BLaER1 treated with 17β-estradiol and CSF1 and Interleukin-3, amounts not matched to agents 10 nM and 100 nM (cell line): ENCODE measurements around the gene OR10H1.
"Not testable (repeated sequence)": the region's sequence is repeated elsewhere in the genome, so short reads cannot be mapped to it uniquely, and the experiment has no call there.

Source experiments
- H3K27ac ChIP-seq, 11 experiments: shearing (Covaris generic); formaldehyde crosslinking; 2 replicates each; pipeline ENCODE4 v1.8.1; 2022
- H3K27me3 ChIP-seq, 11 experiments: shearing (Covaris generic); formaldehyde crosslinking; 2 replicates each; pipeline ENCODE4 v1.8.1; 2022
- H3K36me3 ChIP-seq, 11 experiments: shearing (Covaris generic); formaldehyde crosslinking; 2 replicates each; pipeline ENCODE4 v1.8.1; 2022
- H3K4me1 ChIP-seq, 10 experiments: shearing (Covaris generic); formaldehyde crosslinking; 2 replicates each; pipeline ENCODE4 v1.8.1; 2022
- H3K4me2 ChIP-seq, 11 experiments: shearing (Covaris generic); formaldehyde crosslinking; 2 replicates each; pipeline ENCODE4 v1.8.1; 2022
- H3K4me3 ChIP-seq, 10 experiments: shearing (Covaris generic); formaldehyde crosslinking; 2 replicates each; pipeline ENCODE4 v1.8.1; 2022
- H3K9ac ChIP-seq, 11 experiments: shearing (Covaris generic); formaldehyde crosslinking; 2 replicates each; pipeline ENCODE4 v1.8.1; 2022
- H3K9me3 ChIP-seq, 11 experiments: shearing (Covaris generic); formaldehyde crosslinking; replicated peaks in 1 of 11; 2 replicates each; pipeline ENCODE4 v1.8.1; 2022
- H4K20me1 ChIP-seq, 11 experiments: shearing (Covaris generic); formaldehyde crosslinking; 2 replicates each; pipeline ENCODE4 v1.8.1; 2022
- Cebpa-rat ChIP-seq, 11 experiments: shearing (Covaris generic); IDR thresholded peaks; 2 replicates each; pipeline ENCODE4 v1.8.1; 2022

Gene OR10H1

DNA sequence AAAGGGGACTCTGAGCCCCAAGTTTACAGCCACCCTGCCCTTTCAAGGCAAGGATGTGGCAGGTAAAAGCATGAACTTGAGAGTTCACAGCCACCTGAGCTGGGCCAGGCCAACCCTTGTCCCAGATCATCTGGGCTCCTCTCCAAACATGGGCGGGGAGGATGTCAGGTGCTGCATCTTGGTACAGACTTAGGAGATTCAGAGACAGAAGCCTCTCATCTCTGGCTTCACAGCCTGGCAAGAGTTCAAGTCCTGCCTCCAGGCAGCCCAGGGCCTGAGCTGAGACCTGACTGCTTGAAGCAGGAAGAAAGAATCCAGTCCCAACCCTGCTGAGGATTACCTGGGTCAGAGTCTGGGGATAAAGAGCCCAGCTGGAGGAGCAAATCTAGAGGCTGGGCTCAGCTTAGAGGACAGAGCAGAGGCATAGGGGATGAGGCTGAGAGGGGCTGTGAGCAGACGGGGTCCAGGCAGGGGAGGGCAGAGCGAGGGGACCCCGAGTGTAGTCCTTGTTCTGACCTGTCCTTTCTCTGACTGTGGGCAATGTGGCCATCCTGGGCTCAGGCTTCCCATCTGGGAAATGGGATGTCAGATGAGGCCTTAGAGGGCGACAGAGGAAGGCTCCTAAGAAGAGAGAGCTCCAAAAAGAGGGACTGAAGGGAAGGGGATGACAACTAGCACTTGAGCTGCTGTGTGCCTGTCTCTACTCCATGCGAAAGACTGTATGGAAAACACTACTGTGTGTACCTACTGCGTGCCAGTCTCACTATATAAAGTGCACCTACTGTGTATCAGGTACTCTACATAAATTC, 34.6 kb downstream of the OR10H1 start:
- TF ChIP-seq Cebpa-rat (IDR thresholded peaks at IDR 0.05) = no peak
- H3K36me3 ChIP-seq = no peaks in the 10 kb centered on the region
- H3K4me3 ChIP-seq = no peak overlapping the region
- no peaks in the 10 kb centered on the region for H3K27me3 ChIP-seq
- no peak overlapping the region for H3K27ac ChIP-seq
- peaks cover 0 to 9% (median 0%) of the 10 kb centered on the region in 11 experiments; a peak in 2 of 22 replicates for H4K20me1 ChIP-seq
- no peak overlapping the region for H3K4me2 ChIP-seq
- peaks cover 11 to 15% (median 13%) of the 10 kb centered on the region in 10 experiments; a peak in 18 of 20 replicates for H3K4me1 ChIP-seq
- H3K9me3 ChIP-seq = no peaks in the 10 kb centered on the region
- no peak overlapping the region for H3K9ac ChIP-seq

DNA sequence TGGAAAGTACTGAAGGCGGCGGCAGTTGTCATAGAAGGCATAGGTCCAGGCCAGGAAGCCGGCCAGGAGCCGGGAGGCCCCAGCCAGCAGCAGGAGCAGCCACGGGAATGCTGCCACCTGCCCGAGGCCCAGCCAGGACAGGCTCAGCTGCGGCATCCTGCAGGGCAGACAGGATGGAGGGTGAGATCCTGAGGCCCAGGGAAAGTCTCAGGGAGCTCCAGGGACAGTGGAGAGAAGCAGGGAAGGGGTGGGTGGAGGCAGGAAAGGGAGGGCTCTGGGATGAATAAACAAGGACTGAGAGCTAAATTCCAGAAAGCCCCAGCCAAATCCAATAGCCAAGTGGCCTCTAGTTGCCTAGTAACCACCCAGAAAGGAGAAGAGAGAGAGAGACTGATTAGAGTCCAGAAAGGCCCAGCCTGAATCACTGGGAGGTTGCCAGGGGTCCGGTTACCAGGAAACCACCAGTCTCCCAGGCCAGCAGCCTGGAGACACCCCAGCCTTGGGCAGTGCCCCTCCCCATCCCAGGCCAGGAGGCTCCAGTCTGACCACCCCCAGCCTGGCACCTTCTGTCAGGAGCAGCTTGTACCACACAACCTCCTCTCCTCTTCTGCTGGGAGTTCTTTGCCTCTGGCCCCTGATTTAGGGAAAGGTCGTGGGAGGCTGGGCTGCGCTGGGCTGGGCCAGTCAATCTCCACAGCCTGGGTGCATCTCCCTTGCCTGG, 35.5 kb downstream of the OR10H1 start:
- TF ChIP-seq Cebpa-rat (IDR thresholded peaks at IDR 0.05) = no peak
- Histone ChIP-seq H3K27me3 (no peaks in the 10 kb centered on the region), H3K4me2 (no peak overlapping the region), H3K4me1 (peaks cover 11 to 15% (median 13%) of the 10 kb centered on the region in 10 experiments; a peak in 18 of 20 replicates), H3K9me3 (no peaks in the 10 kb centered on the region), H3K9ac (no peak overlapping the region), H3K36me3 (no peaks in the 10 kb centered on the region), H3K27ac (no peak overlapping the region), H3K4me3 (no peak overlapping the region), H4K20me1 (peaks cover 0 to 9% (median 0%) of the 10 kb centered on the region in 11 experiments; a peak in 2 of 22 replicates)

DNA sequence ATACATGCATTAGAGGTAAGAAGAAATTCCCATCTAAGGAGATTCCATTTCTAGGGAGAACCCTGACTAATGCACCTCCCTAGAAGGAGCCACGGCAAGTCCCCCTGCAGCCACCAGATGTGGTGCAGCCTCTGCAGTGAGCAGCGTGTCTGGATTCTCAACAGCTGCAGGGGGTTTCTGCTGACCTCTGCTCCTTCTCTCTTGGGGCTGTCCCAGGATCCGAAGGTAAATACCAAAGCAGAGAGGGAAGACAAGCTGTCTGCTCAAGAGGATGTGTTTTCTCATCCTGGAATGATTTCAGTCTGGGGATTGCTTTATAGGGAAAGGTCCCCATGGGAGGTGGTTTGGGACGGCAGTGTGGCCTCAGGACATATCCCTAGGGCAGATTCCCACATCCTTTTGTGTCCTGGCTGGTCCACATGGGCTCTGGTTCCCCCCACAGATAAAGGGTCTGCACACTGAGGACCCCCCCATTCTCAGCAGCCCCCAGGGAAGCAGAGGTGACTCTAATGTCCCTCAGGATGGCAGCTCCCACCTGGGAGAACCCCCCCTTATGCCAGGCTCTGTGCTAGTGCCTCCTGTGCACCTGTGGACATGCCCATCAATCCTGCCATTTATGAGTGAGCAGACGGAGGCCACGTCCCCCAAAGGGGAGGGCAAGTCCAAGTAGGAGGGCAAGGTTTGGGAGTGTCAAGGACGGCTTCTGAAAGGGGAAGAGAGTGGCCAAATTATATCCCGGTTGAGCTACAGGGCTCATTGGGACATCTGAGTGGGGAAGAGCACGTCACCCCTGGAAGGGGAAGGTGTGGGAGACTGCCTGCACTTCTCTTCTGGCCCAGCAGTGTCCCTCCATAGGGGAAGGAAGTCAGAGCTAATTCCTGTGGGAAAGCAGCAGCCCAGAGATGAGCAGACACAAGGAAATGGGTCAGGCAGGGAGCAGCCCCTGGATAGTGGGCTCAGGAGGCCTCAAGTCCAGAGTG, 38.2 kb downstream of the OR10H1 start:
- Histone ChIP-seq H3K27me3 (no peaks in the 10 kb centered on the region), H3K4me2 (no peak overlapping the region), H4K20me1 (peaks cover 0 to 9% (median 0%) of the 10 kb centered on the region in 11 experiments; a peak in 2 of 22 replicates), H3K27ac (no peak overlapping the region), H3K4me3 (no peak overlapping the region), H3K9ac (no peak overlapping the region), H3K36me3 (no peaks in the 10 kb centered on the region), H3K9me3 (no peaks in the 10 kb centered on the region), H3K4me1 (peaks cover 2 to 7% (median 4%) of the 10 kb centered on the region in 10 experiments; a peak in 18 of 20 replicates)
- no peak for TF ChIP-seq Cebpa-rat (IDR thresholded peaks at IDR 0.05)

DNA sequence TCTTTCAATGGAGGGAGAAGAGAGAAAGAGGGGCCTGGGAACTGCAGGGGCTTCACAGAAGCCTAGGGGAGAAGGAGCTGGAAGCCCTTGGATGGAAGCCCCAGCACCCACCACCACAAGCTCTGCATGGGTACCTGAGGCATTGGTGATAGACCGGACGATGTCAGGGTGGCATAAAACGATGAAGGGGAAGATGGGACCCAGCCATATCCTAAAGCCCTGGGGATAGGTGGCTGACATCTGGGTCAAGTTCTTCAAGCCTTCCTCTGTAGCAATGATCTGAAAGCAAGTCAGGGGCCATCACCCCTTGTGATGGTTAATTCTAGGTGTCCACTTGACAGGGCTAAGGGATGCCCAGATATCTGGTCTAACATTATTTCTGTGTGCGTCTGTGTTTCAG, 39.2 kb downstream of the OR10H1 start:
- peaks cover 0 to 9% (median 0%) of the 10 kb centered on the region in 11 experiments; a peak in 2 of 22 replicates for H4K20me1 ChIP-seq
- H3K4me3 ChIP-seq = no peak overlapping the region
- H3K36me3 ChIP-seq = no peaks in the 10 kb centered on the region
- H3K4me2 ChIP-seq = no peak overlapping the region
- H3K4me1 ChIP-seq = no peaks in the 10 kb centered on the region
- no peaks in the 10 kb centered on the region for H3K9me3 ChIP-seq
- H3K27me3 ChIP-seq = no peaks in the 10 kb centered on the region
- TF ChIP-seq Cebpa-rat (IDR thresholded peaks at IDR 0.05) = no peak
- no peak overlapping the region for H3K27ac ChIP-seq
- H3K9ac ChIP-seq = no peak overlapping the region

DNA sequence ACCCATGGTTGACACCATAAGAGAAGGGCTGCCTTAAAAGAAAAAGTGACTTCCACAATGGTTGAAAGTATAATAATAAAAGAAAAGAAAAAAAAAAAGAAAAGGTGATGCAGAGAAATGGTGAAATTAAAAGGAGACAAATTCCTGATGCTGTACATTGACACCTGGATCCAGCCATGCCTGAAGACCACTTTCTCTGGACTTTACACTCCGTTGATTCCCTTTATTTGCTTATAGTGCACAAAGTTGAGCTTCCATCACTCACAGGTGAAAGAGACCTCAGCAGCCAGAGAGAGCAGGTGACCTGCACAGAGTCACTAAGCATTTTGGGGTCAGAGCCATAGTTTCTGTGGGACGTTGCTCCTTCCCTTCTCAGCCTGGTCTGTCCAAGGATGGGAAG, 40.2 kb downstream of the OR10H1 start:
- no peak overlapping the region for H3K9ac ChIP-seq
- no peaks in the 10 kb centered on the region for H3K36me3 ChIP-seq
- H3K4me1 ChIP-seq = no peaks in the 10 kb centered on the region
- no peak overlapping the region for H3K4me3 ChIP-seq
- TF ChIP-seq Cebpa-rat (IDR thresholded peaks at IDR 0.05) = no peak
- H3K27me3 ChIP-seq = no peaks in the 10 kb centered on the region
- no peak overlapping the region for H3K4me2 ChIP-seq
- H3K27ac ChIP-seq = no peak overlapping the region
- H3K9me3 ChIP-seq = no peaks in the 10 kb centered on the region
- peaks cover 0 to 4% (median 0%) of the 10 kb centered on the region in 11 experiments; a peak in 1 of 22 replicates for H4K20me1 ChIP-seq

DNA sequence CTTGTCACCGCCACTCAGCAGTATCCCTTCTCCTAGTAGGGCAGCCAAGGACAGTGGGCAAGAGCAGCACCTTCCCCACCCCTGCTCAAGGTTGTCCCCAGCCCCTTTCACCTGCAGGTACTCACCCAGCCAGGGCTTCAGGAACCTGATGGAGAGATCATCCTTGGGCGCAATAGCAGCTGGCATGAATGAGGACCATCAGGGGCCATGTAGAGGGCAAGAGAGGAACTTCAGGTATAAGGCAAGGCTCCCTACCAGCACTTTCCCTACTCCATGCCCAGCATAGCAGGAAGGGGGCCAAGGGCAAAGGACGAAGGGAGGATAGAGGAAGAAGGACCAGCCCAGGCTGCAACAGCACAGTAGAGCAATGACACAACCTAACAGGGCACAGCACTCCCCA, 41.3 kb downstream of the OR10H1 start:
- H3K4me2 ChIP-seq, H3K36me3 ChIP-seq, H3K4me1 ChIP-seq, H4K20me1 ChIP-seq, H3K9me3 ChIP-seq, H3K27me3 ChIP-seq, H3K9ac ChIP-seq, H3K4me3 ChIP-seq, H3K27ac ChIP-seq: not testable (repeated sequence)

DNA sequence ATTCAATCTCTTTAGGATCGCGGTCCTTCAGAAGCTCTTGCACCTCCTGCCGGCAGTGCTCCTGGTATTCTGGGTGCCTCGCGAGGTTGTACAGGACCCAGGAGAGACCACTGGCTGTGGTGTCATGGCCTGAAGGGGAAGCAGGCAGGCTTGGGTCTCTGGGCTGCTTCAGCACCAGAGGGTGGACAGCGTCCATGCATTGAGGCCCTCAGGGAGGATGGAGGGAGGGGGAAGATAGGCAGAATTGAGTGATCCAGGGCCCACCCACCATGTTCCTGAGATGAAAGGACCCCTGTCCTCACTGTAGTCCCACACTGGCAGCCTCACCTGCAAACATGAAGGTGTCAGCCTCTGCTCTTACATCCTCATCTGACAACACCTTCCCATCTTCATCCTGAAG, 45.9 kb downstream of the OR10H1 start:
- no peaks in the 10 kb centered on the region for H3K4me1 ChIP-seq
- H3K27me3 ChIP-seq = no peaks in the 10 kb centered on the region
- no peak overlapping the region for H3K9ac ChIP-seq
- no peaks in the 10 kb centered on the region for H3K9me3 ChIP-seq
- H3K27ac ChIP-seq = no peak overlapping the region
- H3K36me3 ChIP-seq = no peaks in the 10 kb centered on the region
- H4K20me1 ChIP-seq = no peaks in the 10 kb centered on the region
- no peak for TF ChIP-seq Cebpa-rat (IDR thresholded peaks at IDR 0.05)
- H3K4me2 ChIP-seq = no peak overlapping the region
- no peak overlapping the region for H3K4me3 ChIP-seq

DNA sequence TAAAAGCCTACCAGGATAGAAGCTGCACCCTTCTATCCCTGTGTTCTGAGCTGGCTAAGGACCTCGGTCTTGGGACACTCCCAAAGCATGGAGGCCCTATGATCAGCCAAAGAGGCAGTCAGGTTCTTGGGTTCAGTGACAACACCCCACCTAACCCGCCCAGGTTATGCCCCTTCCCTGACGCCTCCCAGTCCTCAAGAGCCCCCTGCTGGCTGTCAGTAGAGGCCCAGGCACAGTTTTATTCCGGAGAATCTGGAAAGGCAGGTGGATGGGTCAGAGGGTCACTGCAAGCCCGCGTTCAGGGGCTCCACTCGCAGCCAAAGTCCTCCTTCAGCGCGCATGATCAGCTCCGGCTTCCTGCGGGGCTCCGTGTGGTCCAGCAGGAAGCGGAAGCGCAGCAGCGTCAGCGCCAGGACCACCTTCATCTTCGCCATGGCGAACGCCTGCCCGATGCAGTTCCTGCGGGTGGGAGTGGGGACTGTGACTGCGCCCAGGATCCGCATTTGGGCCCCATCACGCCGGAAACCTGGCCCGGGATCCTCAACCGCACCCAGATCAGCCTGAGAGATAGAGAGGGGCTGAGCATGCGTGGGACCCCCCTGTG, 55.4 kb downstream of the OR10H1 start:
- H3K9me3 ChIP-seq = peaks cover 0 to 6% (median 0%) of the 10 kb centered on the region in 11 experiments; a peak in 2 of 22 replicates
- H3K9ac ChIP-seq = no peak overlapping the region
- no peak overlapping the region for H3K4me3 ChIP-seq
- no peaks in the 10 kb centered on the region for H3K4me1 ChIP-seq
- no peak overlapping the region for H3K4me2 ChIP-seq
- TF ChIP-seq Cebpa-rat (IDR thresholded peaks at IDR 0.05) = no peak
- H3K27ac ChIP-seq = no peak overlapping the region
- no peaks in the 10 kb centered on the region for H3K36me3 ChIP-seq
- H4K20me1 ChIP-seq = no peaks in the 10 kb centered on the region
- no peaks in the 10 kb centered on the region for H3K27me3 ChIP-seq
